Activated CD4-positive, alpha-beta T cell treated with anti-CD3 and anti-CD28 coated beads for 48 hours (primary cell): ENCODE results near the gene SCFD2.
A peak's percentile ranks its signal among the peaks of the same experiment; 100 is the strongest.
"Not testable (repeated sequence)": the region's sequence is repeated elsewhere in the genome, so short reads cannot be mapped to it uniquely, and the experiment has no call there.

ENCODE experiments used
- DNase-seq: peaks from one replicate; pipeline ENCODE4 v3.0.0-alpha.2; 2020

SCFD2 gene

DNA sequence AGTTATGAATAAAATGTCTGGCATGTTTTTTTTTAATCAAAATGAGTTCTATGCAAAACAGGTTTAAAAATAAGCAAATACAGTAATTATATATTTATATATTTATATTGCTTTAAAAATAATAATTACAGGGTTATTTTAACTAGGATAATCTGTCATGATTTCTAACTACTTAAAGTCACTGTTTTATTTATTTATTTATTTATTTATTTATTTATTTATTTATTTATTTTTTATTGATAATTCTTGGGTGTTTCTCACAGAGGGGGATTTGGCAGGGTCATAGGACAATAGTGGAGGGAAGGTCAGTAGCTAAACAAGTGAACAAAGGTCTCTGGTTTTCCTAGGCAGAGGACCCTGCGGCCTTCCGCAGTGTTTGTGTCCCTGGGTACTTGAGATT, 129.2 kb downstream of the SCFD2 start:
- DNase-seq, result not testable (repeated sequence)

DNA sequence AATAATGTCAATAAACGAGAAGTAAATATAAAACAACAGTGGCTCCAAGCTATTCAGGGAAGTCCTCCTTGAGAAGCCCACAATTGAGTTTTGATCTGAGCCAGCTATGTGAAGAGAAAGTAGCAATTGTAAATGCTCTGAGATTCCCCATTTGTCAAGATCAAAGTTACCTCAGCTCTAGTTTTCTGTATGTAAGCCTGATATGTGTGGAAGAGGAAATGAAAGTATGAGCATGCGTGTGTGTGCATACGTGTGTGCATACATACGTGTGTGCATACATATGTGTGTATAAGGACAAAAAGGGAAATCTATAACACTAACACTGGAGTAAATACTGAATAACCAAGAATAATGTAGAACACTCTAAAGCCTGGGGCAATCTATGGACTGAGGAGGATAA, 130.3 kb downstream of the SCFD2 start:
- no peak for DNase-seq

DNA sequence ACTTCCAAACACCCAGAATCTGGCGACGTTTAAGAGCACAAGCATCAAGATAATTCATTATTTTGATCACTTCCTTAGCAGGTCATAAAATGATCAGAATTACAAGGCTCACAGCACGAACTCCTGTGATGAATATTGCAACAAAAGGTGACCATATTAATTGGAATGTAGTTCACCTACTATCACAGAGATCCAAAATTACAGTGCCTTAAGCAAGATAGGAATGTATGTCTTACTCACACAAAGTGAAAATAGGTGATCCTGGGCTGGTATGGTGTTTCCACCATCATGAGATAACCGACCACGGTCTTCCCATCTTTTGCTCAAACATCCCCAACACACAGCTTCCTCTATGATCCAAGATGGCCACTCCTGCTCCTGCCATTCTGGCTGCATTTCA, 131.2 kb downstream of the SCFD2 start:
- DNase-seq, result no peak

DNA sequence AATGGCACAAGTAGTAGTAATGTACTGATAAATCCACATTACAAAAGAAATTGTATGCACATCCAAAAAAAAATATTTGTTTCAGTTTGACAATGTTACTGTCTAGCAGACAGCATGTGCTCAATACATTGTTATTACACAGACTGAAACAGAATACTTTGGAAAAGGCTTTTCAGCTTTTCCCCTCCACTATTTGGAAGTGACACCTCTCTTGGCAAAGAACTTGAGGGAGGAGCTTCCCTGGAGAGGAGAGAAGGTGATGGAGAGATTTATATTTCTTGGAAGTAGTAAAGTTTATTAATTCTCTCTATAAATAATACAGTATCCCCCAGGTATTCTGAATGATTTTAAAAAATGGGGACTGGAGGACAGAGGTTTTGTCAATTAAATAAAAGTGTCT, 131.8 kb downstream of the SCFD2 start:
- no peak for DNase-seq

DNA sequence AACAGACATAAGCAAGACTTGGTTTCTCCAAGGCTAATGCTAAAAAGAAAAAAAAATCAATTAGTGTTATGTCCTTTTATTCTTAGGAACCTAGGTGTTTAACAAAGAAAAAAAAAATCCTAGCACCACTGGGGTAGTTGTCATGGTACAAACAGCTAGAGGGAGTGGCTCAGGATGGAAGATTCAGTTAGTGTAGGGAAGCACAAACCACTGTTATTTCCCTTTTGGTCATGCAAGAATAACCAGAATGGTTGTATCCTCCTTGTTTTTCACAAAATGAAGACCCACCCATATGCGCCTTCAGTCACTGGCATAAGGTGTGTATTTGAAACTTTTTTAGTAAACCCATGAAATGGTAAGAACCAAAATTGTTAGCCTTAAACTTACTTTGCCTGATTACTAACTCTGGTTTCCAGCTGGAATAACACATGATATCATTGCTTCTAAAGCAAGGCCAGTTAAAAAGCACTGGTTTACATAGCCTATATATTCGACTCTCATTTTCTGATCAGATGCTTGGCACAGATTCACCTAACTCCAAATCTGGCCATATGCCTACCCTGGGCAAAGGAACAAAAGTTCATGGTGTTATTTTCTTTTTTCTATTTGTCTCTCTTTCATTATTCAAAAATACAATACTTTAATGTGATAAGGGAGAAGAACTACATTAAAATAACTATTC, 132.6 kb downstream of the SCFD2 start:
- DNase-seq, result no peak

DNA sequence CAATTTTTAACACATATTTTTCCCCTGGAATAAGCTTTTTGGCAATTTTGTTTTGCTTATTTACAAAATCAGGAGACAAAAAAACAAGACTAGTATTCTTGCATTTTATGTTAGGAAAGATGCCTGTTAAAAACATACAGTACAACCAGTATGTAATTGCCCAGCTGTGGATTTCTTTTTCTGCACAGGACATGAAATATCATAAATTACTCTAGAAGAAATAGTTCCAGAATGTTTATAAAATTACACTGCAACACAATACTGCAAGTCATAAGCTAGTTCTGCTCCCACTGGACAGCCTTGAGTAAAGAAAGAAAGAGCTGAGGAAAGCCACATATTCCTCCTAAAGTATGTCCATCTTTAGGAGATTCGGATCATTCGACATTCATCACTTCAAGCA, 133.5 kb downstream of the SCFD2 start:
- no peak for DNase-seq

DNA sequence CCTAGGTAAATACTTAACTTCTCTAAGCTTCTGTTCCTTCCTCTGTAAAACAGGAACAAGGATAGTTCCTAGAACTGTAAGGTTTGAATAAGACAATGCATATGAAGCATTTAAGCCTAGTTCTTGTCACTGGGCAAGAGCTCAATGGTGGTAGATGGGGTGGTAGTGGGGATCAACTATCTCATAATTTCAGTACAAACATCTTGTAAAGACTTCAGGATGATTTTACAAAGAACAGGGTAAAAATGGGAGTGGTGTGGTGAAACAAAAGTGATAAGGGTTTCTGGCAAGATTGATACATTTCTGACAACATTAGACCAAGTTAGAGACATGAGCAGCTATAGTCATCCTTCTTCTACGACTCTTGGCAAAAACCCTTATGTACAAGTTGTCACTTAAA, 137.8 kb downstream of the SCFD2 start:
- no peak for DNase-seq

DNA sequence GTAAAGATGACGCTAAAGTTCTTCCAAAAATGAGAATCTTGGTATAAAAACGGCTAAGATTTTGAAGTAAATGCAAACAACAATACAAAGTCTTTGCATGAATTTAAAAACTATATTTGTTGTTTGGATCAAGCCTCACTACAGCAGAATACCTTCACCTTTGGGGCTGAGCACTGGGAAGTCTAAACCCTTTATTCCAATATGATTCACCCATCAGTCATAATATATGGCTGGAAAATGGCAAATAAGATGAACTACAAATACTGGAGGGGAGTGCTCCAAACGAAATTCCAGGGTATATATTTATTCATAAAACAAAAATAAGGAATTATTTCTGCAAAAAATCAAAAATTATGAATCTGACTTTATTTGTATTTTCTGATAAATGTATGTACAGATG, 138.4 kb downstream of the SCFD2 start:
- no peak for DNase-seq

DNA sequence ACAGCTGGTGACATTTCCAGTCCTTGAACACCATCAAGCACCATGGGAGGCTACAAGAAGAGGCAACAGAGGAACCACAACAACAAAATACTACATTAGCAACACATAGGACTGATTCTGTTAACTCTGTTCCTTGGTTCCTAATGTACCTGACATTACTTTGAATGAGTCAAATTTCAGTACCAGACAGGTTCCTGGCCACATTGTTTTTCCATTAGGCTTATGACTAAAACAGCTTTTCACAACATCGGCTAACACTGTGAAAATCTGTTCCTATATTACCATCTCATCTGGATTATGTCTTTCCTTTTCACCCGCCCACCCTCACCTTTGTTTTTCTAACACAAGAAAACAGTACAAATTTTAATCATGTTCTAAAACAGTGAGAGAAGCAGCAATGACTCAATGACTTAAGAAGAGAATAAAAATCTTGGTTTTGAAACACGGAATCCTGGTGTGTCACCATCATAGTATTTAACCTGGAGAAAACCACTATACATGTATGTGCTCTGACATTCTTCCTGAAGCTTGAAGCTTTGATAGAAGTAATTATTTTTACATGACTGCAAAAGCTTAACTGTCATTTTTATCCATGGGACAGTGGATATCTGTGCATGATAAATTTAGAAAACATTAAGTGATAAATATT, 143.9 kb downstream of the SCFD2 start:
- peak; percentile 10 for DNase-seq

DNA sequence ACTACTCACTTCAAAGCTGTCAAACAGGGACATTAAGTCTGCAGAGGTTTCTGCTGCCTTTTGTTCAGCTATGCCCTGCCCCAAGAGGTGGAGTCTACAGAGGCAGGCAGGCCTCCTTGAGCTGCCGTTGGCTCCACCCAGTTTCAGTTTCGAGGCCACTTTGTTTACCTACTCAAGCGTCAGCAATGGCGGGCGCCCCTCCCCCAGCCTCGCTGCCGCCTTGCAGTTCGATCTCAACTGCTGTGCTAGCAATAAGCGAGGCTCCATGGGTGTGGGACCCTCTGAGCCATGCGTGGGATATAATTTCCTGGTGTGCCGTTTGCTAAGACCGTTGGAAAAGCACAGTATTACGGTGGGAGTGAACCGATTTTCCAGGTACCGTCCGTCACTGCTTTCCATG, 146.7 kb downstream of the SCFD2 start:
- DNase-seq, result not testable (repeated sequence)

DNA sequence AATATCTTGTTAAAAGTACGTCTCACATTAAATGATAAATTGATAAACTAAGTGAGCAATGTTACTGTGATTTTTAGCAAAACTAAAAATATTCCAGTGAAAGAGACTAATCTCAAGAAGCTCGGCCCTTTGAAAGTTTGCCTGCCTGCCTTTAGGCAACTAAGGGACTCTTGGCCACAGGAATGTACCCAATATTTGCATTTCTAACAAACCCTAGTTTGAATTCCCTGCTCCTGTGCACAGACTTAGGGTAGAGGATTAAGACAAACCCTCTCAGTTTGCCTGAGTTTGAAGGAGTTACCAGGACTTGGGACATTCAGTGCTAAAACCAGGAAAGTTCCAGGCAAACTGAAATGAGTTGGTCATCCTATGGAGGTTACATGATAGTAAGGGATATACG, 157.1 kb downstream of the SCFD2 start:
- no peak for DNase-seq

DNA sequence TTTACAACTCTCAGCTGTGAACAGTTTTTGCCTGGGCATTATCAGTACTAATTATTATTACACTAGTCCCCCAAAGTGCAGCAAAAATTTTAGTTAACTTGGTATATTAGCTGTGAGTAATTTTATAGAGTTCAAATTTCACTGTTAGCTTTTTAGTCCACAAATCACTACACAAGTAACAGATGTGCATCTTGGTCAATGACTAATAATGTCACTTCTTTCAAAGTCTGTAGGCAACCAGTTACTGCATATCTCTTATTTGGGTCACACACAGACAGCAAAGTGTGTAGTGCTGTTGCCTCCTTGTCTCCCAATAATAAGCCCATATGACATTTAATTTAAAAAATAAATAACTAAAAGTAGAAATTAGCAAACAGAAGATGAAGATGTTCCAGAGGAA, 159.9 kb downstream of the SCFD2 start:
- DNase-seq, result no peak

DNA sequence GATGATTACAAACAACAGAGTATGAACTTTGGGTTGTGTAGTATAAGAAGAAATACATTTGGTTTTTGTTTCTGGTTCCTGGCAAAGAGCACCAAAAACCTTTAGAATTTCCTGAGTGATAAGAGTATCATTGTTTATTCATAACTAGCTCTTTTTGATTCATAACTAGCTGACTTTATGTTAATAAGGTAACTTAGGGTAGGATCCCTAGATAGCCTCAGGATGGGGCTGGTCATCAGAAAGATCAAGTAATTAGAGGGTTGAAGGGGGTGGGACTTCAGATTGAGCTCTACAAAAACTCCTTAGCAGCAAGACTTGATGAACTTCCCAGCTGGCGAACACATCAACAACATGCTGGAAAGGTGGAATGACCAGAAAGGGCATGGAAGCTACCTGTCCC, 166.5 kb downstream of the SCFD2 start:
- DNase-seq, result no peak

DNA sequence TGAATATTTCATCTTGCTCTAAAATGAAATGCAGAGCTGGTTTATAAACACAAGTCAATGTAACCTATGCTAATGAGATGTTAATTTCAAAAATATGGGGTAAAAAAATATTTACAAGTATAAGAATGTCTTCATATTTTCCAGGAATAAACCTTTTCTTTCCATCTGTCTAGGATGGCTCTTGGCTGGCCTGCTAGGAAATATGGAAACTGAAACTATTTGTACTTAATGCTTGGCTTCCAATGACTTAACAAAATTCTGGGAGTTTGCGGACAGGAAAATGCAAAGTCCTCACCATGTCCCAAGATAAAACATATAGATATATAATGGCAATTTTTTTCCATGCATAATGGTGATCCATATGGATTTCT, 168.1 kb downstream of the SCFD2 start:
- DNase-seq, result no peak

DNA sequence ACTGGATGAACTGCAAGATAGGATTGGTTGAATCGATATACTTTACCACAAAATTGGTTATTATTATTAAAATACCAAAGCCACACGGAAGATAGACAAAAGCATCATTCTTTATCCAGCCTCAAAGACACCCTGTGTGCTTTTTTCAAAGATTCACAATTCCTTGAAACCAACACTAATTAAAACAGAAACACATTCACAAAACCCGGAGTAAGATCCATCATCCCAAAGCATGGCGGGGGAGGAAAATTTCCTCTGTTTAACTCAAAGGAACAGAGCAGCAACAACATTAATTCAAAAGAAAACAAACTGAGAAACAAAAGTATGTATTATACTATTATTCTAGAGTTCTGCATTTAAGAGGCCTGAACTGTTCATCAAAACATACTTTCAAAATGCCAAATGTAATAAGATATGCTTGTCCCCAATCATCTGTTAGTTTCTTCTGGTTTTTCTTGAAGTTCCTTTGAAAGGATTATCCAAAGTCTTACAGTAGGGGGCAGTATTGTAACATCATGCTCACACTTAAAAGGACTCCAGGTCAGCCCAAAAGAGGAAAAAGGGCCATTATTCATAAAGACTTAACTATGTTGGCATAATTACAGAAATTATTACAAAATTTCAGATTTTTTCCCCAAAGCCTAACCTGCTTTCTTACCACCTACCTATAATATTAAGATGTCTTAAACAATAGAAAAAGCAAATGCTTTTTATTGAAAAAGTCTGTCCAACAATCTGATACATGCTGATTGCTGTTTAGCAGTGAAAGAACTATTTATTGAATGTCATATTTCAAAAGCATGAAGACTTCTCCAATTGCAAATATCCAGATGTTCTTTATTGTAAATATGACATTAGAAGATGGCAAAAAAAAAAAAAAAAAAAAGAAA, 168.7 kb downstream of the SCFD2 start:
- DNase-seq, result no peak

DNA sequence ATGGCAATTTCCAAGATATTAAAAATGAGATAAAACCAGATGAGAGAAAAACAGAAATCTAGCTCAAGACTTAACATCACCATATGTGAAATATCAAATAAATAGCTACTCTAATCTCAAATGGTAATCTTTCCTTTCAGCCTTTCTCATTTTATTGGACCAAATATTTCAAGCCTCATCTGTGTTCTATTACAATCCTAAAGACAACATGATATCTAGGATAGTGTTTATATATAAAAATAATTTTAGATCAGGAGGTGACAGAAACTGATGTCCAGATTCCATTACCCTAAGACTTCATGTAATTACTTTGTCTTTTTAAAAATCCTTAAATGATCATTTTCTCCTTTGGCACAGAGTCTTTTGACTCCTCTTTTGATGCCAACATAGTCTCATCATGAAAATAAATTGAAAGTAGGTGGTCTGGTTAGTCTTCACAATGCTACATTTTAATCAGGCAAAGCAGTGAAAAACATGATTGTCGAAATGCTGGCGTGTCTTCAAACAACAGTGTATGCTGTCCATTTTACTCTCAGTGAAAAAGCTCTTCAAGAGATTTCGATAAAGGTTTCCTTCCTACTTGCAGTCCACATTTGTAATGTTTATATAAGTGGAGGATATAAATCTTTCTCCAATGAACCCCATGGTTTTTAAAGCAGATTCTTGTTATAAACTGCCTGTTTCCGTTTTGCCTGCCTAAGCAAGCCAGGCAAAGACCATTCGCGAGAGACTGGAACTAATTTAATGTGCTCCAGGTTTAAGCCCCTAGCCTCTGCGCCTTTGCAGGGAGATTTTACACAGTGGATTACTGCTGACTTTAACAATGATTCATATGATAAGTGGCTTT, 169.8 kb downstream of the SCFD2 start:
- DNase-seq, result no peak

DNA sequence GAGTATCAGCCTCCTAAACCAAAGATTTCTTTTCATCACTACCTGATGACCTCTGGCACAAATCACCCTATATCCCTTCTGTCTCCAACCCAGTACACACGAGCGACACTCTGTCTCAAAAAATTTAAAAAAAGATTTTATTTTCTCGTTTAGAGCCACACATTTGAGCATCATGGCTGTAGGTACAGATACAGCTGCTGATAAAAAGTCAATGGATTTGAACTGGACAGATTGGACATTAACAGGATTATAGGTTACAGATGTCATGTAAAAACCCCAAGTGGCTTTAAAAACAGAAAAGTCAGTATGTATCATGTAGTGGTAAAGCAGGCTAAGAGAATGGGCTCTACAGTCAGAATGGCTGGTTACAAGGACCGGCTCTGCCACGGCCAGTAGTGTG, 171.1 kb downstream of the SCFD2 start:
- no peak for DNase-seq

DNA sequence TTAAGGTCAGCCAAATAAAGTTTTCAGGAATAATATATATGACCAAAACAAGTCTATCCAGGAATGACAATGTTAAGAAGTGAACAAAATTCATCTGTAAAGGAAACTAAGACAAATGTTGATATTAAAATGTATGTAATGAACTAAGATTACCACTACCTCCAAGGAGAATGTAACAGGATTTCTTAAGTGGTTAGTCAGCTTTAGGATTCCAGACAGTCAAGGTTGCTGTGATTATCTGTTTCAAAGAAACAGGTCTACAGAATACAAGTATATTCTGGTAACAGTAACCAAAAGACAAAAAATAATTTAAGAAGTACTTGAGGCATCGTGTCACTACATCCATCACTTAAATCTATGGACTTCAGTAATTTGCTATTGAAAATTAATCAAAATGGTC, 172.8 kb downstream of the SCFD2 start:
- no peak for DNase-seq

DNA sequence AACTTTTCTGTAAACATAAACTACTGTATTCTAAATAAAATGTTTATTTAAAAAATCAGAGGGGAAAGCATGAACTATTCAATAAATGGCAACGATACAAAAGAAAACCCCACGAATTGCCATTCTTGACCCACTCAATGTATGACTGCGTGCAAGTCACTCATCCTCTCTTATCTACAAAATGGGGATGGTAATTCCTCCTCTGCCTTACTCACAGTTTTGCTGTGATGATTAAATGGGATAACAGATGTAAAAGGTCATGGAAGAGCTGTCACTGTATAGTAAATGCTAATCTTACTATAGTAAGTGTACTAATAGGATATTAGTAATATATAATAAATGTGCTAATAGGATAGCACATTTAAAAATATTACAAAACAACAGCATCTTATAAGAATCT, 173.4 kb downstream of the SCFD2 start:
- no peak for DNase-seq

DNA sequence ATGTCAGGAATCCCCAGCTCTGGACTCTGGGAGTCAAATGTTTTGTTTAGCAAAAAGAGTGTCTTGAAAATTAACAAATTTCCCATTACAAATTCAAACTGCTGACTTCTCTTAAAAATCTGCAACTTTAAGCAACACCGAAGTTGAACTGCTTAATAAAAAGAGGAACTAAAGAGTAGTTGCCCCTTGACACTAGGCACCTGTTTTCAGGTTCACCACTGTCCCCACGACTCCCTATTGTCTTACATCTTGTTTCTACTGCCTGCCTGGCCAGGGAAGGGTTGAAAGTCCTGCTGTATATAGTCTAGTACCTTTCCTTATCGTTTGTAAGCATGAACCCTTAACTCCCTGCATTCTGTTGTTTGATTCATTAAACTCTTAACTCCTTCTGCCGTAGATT, 173.9 kb downstream of the SCFD2 start:
- no peak for DNase-seq

DNA sequence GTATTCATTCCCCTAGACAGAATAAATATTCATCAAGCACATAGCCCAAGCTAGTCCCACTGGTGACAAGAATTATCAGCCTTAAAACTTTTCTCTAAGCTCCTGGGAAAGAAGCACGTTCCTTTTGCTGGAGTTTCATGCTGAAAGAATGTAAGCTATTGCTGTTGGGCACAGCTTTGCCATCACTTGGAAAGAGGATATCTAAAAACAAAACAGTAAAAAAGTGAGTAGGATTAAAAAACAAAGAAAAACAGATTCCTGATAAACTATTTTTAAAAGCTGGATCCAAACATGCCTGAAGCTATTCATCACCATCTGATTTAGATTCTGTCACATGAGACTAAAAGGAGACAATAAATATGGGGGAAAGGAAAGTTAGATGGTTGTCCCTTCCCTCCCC, 176.8 kb downstream of the SCFD2 start:
- no peak for DNase-seq

DNA sequence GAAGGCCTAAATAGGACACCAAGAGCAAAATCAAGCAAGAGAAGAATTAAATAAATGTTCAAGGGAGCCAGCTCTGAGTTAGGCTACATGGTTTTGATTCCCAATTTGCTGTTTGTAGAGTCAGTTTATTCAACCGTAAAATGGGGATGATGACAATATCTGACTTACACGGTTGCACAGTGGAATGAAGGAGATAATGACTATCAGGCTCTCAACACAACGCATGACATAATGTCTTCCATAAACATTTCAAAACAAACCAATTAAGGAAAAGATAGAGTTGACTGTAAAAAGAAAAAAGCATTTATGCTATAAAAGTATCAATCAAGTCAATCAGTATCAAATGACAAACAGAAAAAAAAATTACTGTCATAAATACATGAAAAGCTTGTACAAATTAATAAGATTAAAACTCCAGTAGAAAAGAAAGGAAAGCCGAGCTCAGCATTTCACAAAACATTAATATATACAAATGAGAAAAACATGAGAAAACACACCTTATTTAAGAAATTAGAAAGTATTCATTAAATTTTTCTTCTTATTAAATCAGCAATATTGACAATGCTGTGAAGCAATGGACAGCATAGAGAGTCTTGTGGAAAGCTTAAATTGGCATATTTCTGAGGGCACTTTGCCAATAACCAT, 179.0 kb downstream of the SCFD2 start:
- no peak for DNase-seq
